ENCODE results near the gene IMMT. TPM values are rescaled to one million over a fixed set of nuclear protein-coding genes. Genes with fewer than 3 reads are reported as not detected.

The IMMT gene
- total and polyA plus RNA-seq, 2 donors (not counting 3 experiments of a cell fraction or from before 2014, with no cell fraction given): 35.6 to 112 TPM

GRCh38 chr2:86213056-86213455 lies 17.8 kb upstream of the IMMT start:
- dilution Hi-C loops (cut with MboI; ENCODE audit: extremely low pct_ligation_motif_present, low sequenced_read_pairs) (no loop called here), intact Hi-C loops (cut with micrococcal nuclease) (no loop called here)
- FAIRE-seq (no peak), DNase-seq (ENCODE audit: low read depth, low spot score) (peak; percentile 56)
- no TSS peak for BruUV-seq (replicated peaks)
- H3K27ac ChIP-seq (ENCODE audit: insufficient read depth, low read depth, low read length): no peak overlapping the region
- peaks cover 14% of the 10 kb centered on the region for H3K4me1 ChIP-seq (ENCODE audit: control insufficient read depth, extremely low read depth, insufficient read depth, low read length)
- POLR2A ChIA-PET: interaction anchor here (0.6 to 0.7 kb wide), 2 partner anchors 229 to 809 kb away, joined by 5 to 7 read pairs; no protein-coding TSS in a partner anchor
- CTCF ChIA-PET: interaction anchor here (0.6 to 2.9 kb wide), 7 partner anchors 8 to 160 kb away, joined by 3 to 14 read pairs (median 3); partner anchors contain the start of gene IMMT
- H3K79me2 ChIP-seq (ENCODE audit: control insufficient read depth, insufficient read depth, low read length): no peaks in the 10 kb centered on the region
- TF ChIP-seq POLR2A (IDR thresholded peaks at IDR 0.05; ENCODE audit: low read depth, low read length) (no peak), FOS (IDR thresholded peaks at IDR 0.05; ENCODE audit: borderline replicate concordance, insufficient read depth, low read length) (no peak), MYC (IDR thresholded peaks at IDR 0.05; ENCODE audit: low read depth, low read length) (no peak), EZH2 (IDR thresholded peaks at IDR 0.05; ENCODE audit: borderline replicate concordance, low read depth, low read length, severe bottlenecking) (no peak), JUN (IDR thresholded peaks at IDR 0.05; ENCODE audit: borderline replicate concordance, insufficient read depth, insufficient read length, low read depth) (no peak), CTCF (IDR thresholded peaks at IDR 0.05; ENCODE audit: extremely low read depth in 1 of 2, insufficient read depth in 1 of 2, low read depth in 1 of 2, low read length in 2 of 2) (no peak)
- H2AFZ ChIP-seq (ENCODE audit: low read depth, low read length): no peak overlapping the region
- H3K36me3 ChIP-seq (ENCODE audit: control insufficient read depth in 2 of 2, extremely low read depth in 1 of 2, insufficient read depth in 2 of 2, low read length in 2 of 2): peaks cover 0 to 16% of the 10 kb centered on the region in 2 experiments
- H3K4me3 ChIP-seq (replicated peaks in 1 of 3; ENCODE audit: insufficient read depth in 1 of 3, low read depth in 1 of 3, low read length in 3 of 3): no peak overlapping the region
- no peaks in the 10 kb centered on the region for H4K20me1 ChIP-seq (replicated peaks; ENCODE audit: control insufficient read depth, extremely low read depth, insufficient read depth, low read length)
- no peaks in the 10 kb centered on the region for H3K9me1 ChIP-seq (replicated peaks; ENCODE audit: control insufficient read depth, extremely low read depth, insufficient read depth, low read length)
- no peaks in the 10 kb centered on the region for H3K9me3 ChIP-seq (replicated peaks; ENCODE audit: control insufficient read depth, insufficient read depth, low read length)
- H3K4me2 ChIP-seq (ENCODE audit: insufficient read depth, low read length): no peak overlapping the region
- no peaks in the 10 kb centered on the region for H3K27me3 ChIP-seq (ENCODE audit: control insufficient read depth in 2 of 2, insufficient read depth in 2 of 2, low read length in 2 of 2)
- H3K9ac ChIP-seq (replicated peaks; ENCODE audit: extremely low read depth, insufficient read depth, low read length): no peak overlapping the region

- no peak for DNase-seq (ENCODE audit: low read depth, low spot score)
- BruUV-seq (replicated peaks): no TSS peak
- Histone ChIP-seq H3K36me3 (ENCODE audit: control insufficient read depth in 2 of 2, extremely low read depth in 1 of 2, insufficient read depth in 2 of 2, low read length in 2 of 2) (peaks cover under 1 to 19% of the 10 kb centered on the region in 2 experiments), H3K4me2 (ENCODE audit: insufficient read depth, low read length) (no peak overlapping the region), H3K9me3 (replicated peaks; ENCODE audit: control insufficient read depth, insufficient read depth, low read length) (no peaks in the 10 kb centered on the region), H3K79me2 (ENCODE audit: control insufficient read depth, insufficient read depth, low read length) (no peaks in the 10 kb centered on the region), H4K20me1 (replicated peaks; ENCODE audit: control insufficient read depth, extremely low read depth, insufficient read depth, low read length) (no peaks in the 10 kb centered on the region), H3K4me3 (replicated peaks in 1 of 3; ENCODE audit: insufficient read depth in 1 of 3, low read depth in 1 of 3, low read length in 3 of 3) (no peak overlapping the region), H3K27me3 (ENCODE audit: control insufficient read depth in 2 of 2, insufficient read depth in 2 of 2, low read length in 2 of 2) (no peaks in the 10 kb centered on the region), H3K27ac (ENCODE audit: insufficient read depth, low read depth, low read length) (no peak overlapping the region), H3K9ac (replicated peaks; ENCODE audit: extremely low read depth, insufficient read depth, low read length) (no peak overlapping the region), H3K4me1 (ENCODE audit: control insufficient read depth, extremely low read depth, insufficient read depth, low read length) (peaks cover 14% of the 10 kb centered on the region), H2AFZ (ENCODE audit: low read depth, low read length) (no peak overlapping the region), H3K9me1 (replicated peaks; ENCODE audit: control insufficient read depth, extremely low read depth, insufficient read depth, low read length) (no peaks in the 10 kb centered on the region)
- CTCF ChIA-PET: interaction anchor here (1.0 kb wide), 1 partner anchor 9 kb away, joined by 5 read pairs; no protein-coding TSS in a partner anchor
- dilution Hi-C loops (cut with MboI; ENCODE audit: extremely low pct_ligation_motif_present, low sequenced_read_pairs): no loop called here
- intact Hi-C loops (cut with micrococcal nuclease): no loop called here
- POLR2A ChIA-PET: no interaction called here
- TF ChIP-seq MYC (IDR thresholded peaks at IDR 0.05; ENCODE audit: low read depth, low read length): no peak
- TF ChIP-seq JUN (IDR thresholded peaks at IDR 0.05; ENCODE audit: borderline replicate concordance, insufficient read depth, insufficient read length, low read depth): no peak
- no peak for TF ChIP-seq CTCF (IDR thresholded peaks at IDR 0.05; ENCODE audit: extremely low read depth in 1 of 2, insufficient read depth in 1 of 2, low read depth in 1 of 2, low read length in 2 of 2)
- TF ChIP-seq EZH2 (IDR thresholded peaks at IDR 0.05; ENCODE audit: borderline replicate concordance, low read depth, low read length, severe bottlenecking): no peak
- no peak for TF ChIP-seq FOS (IDR thresholded peaks at IDR 0.05; ENCODE audit: borderline replicate concordance, insufficient read depth, low read length)
- TF ChIP-seq POLR2AphosphoS5 (IDR thresholded peaks at IDR 0.05; ENCODE audit: insufficient read depth, low read depth, low read length): no peak
- no peak for TF ChIP-seq POLR2A (IDR thresholded peaks at IDR 0.05; ENCODE audit: low read depth, low read length)
- no peak for TF ChIP-seq GATA2 (IDR thresholded peaks at IDR 0.05; ENCODE audit: insufficient read depth, insufficient read length, low read depth, low read length)
- no peak for TF ChIP-seq MAX (IDR thresholded peaks at IDR 0.05; ENCODE audit: insufficient read depth, insufficient read length)
- no peak for FAIRE-seq
These were observed 16.5 kb upstream of the IMMT start for GRCh38 chr2:86211796-86212188.

All from endothelial cell of umbilical vein (primary cell).